GM21786 (cell line): ENCODE results near the gene KAT8.
"Not testable (repeated sequence)": the region's sequence is repeated elsewhere in the genome, so short reads cannot be mapped to it uniquely, and the experiment has no call there.

ENCODE experiments used
- ATAC-seq: cut with Tn5 transposase; IDR thresholded peaks from one replicate; pipeline ENCODE4 v1.9.1; 2021; ENCODE audit not compliant: unreplicated experiment

Gene KAT8

DNA sequence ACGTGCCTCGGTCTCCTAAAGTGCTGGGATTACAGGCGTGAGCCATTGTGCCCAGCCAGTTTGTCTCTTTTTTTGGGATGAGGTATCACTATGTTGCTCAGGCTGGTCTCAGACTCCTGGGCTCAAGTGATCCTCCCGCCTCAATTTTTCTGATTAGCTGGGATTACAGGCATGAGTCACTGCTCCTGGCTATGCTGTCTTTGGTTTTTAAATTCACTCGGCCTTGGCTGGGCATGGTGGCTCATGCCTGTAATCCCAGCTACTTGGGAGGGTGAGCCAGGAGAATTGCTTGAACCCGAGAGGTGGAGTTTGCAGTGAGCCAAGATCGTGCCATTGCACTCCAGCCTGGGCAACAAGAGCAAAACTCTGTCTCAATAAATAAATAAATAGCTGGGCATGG, 27.0 kb downstream of the KAT8 start:
- ATAC-seq, result not testable (repeated sequence)

DNA sequence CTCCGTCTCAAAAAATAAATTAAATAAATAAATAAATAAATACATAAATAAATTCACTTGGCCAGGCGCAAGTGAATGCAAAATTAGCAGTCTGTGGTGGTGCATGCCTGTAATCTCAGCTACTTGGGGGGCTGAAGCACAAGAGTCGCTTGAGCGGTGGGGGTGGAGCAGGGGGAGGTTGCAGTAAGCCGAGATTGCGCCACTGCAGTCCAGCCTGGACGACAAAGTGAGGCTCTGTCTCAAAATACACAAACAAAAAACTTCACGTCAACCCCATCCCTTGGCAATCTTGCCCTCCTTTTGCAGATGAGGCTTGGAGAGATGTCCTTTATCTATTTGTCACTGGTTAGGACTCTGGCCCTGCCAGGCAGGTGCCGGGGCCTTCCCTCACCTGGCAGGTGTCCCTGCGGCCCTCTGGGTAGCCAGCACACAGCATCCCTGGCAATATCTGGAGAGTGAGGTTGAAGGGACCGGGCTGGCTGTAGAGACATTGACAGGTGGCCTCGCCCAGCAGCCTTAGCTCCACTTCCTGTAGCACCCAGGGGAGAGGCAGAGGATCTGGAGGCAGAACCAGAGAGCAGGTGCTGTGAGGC, 28.0 kb downstream of the KAT8 start:
- ATAC-seq, result no peak

DNA sequence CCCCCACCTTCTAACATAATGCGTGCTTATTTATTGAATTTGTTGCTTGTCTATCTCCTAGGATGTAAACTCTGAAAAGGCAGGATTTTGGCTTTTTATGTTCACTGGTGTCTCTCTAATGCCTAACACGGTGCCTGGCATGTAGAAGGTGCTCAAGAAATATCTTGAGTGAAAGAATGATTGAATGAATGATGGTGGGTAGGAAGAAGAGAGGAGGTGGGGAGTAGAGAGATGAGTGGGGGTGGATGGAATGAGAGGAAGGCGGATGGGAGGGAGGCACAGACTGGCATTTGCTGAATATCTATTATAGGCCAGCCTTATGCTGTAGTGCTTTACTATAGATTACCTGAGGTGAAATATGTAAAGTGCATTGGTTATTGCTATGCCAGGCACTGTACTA, 30.1 kb downstream of the KAT8 start:
- no peak for ATAC-seq

DNA sequence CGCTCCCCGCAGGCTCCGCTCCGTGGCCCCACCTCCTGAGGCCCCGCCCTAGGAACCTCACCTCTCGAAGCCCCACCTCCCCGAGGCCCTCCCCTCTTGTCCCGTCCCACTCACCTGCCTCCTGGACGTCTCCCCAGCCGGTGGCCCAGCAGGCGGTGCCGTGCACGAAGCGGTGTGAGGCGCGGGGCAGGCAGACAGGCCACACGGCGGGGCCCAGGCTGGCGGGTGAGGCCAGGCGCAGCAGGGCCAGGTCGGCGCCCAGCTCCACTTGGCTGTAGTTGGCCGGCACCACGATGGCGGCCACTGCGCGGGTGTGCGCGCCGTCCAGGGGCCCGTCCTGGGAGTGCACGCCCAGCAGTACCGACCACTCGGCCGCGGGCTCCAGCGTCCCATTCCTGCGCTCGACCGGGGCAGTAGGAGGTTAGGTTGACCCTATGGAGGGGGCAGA, 30.8 kb downstream of the KAT8 start:
- ATAC-seq, result no peak

DNA sequence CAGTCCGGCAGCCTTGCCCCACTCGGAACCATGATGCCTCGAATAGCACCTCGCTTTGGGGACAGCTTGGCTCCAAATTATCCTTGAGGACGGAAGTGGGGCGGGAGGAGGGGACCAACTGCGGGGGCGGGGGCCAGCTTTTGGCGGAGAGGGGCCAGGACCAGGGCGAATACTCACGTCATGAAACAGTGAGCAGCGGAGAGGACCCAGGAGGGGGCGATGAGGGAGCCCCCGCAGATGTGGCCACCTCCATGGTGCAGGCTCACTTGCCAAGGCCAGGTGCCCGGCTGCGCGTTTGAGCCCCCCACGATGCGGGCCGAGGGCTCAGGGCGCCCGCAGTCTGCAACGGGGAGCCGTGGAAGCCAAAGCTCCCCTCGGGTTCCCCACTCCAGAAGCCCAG, 31.4 kb downstream of the KAT8 start:
- no peak for ATAC-seq

DNA sequence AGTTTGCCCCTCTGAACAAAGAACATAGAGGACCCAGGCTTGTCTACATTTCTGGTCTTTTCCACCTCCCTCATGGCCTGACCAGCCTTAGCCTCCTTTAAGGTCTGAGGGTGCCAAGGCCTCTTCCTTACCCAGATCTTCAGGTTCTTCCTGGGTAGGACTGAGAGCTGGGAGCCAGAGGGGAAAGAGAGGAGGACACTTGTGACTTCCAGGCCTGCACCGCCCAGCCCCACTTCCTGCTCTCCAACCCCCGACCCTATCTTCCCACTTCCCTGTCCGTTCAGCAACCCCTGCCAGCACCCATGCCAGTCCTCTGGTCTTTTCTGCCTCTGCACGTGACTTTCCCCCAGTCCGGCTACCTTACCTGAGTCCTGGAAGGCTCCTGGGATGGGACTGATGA, 31.9 kb downstream of the KAT8 start:
- no peak for ATAC-seq

DNA sequence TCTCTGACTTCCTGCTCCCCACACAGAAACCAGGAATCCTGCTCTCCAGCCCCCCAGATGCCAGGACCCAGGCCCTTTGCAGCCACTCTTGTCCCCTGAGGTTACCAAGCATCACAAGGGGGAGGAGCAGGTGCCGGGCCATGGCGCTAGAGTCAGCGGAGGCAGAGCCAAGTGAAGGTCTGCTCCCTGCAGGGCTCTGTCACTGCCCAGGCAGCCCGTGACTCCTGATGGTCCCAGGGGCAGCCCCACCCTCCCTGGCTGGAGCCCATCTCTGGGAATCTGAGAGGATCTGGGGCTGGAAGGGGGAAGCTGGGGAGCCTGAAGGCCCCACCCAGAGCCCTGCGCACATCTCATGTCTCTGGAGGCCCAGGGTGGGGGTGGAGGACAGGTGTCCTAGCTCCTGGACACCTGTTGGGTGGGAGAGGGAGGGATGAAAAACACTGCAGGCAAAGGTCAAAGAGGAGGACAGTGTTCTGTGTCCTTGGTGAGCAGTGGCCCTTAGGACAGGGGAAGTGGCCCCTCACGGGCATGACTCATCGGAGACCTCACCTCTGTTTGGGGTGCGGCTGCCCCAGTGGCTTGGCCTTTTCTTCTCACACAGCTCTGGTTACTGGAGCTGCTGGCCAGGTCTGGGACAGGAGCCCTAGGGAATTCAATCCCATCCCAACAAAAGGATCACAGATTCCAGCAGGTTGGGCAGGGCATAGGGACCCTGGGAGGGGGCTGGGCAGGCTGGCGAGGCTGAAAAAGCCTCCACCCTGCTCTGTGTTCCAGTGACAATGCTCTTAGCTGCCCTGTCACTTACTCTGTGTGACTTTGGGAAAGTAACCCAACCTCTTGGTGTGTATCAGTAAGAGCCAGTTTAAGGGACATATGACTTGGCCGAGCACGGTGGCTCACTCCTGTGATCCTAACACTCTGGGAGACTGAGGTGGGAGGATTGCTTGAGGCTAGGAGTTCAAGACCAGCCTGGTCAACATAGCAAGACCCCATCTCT, 32.7 kb downstream of the KAT8 start, which contains the start of gene PRSS36:
TSS of gene PRSS36 (minus strand) at position 173 of the 997 bp plus-strand sequence. CDS start at position 142, 31 bp downstream.
- no peak for ATAC-seq

DNA sequence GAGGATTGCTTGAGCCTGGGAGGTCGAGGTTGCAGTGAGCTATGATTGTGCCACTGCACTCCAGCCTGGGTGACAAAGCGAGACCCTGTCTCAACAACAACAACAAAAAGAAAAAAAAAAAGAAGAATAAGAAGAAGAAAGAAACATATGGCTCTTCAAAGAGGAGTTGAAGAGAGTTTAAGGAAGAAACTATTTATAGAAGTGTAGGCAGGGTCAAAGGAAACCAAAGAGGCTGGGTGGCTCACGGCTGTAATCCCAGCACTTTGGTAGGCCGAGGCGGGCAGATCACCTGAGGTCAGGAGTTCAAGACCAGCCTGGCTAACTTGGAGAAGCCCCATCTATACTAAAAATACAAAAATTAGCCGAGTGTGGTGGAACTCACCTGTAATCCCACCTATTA, 33.5 kb downstream of the KAT8 start:
- not testable (repeated sequence) for ATAC-seq

DNA sequence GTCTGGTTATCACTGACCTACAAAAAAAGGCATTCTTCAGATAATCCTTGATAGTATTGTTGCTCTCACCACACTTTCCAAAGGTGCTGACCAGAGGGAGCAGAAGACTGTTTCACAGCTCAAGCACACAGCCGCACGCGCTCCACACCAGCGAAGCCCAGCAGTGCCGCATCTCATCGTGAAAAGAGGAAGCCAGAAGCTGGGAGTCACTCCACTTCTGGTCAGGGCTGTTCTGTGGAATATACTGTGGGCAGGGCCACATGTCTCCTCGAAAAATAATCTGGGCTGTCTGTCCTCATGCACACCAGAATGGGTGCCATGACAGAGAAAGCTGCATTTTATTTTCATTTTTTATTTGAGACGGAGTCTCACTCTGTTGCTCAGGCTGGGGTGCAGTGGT, 39.7 kb downstream of the KAT8 start:
- no peak for ATAC-seq

DNA sequence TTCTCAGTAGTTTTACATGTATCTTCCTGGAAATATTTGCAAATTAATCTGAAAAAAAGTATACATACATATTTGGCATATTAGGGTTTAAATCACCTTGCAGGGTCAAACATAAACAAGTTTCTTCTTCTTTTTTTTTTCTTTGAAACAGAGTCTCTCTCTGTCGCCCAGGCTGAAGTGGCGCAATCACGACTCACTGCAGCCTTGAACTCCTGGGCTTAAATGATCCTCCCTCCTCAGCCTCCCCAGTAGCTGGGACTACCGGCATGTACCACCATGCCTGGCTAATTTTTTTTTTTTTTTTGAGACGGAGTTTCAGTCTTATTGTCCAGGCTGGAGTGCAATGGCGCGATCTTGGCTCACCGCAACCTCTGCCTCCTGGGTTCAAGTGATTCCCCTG, 49.9 kb downstream of the KAT8 start:
- ATAC-seq, result no peak

DNA sequence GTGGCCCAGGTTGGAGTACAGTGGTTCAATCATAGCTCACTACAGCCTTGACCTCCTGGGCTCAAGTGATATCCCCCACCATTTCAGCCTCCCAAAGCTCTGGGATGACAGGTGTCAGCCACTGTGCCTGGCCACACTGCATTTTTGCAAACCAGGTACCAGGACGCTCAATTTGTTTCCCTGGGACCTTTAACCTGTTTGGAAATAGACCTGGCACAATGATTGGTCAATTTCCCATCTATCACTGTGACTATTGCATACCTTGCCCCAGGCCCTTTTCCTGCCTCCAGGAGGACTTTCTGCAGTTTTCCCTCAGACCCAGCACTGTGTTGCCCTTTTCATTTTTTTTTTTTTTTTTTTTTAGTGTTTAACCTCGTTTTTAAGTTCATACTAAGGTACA, 51.4 kb downstream of the KAT8 start:
- no peak for ATAC-seq

DNA sequence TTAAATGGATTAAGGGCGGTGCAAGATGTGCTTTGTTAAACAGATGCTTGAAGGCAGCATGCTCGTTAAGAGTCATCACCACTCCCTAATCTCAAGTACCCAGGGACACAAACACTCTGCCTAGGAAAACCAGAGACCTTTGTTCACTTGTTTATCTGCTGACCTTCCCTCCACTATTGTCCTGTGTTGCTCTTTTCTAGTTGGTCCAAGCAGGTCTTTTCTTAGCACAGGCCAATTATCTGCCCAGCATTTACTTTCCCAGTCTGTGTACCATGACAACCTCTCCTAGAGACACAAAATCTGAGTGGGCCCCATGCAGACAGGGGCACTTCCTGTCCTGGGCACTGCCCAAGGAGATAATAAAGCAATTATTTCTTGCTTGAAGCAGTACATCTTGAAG, 52.6 kb downstream of the KAT8 start:
- not testable (repeated sequence) for ATAC-seq

DNA sequence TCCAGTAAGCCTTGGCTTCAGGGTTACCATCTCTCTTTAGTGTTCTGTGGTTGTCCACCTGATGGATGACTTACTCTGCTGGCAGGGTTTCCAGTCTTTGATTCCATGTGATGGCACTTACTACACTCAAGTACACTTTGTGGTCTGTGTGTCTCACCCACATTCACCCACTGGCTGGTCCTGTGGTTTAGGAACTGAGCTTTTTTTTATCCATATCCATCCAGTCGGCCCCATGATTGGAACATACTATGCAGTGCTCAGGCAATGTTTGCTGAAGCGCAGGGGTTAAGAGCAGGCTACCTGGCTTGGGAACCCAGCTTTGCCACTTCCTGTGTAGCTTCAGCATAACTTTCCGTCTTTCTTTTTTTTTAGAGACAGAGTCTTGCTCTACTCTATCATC, 59.7 kb downstream of the KAT8 start:
- ATAC-seq, result no peak

DNA sequence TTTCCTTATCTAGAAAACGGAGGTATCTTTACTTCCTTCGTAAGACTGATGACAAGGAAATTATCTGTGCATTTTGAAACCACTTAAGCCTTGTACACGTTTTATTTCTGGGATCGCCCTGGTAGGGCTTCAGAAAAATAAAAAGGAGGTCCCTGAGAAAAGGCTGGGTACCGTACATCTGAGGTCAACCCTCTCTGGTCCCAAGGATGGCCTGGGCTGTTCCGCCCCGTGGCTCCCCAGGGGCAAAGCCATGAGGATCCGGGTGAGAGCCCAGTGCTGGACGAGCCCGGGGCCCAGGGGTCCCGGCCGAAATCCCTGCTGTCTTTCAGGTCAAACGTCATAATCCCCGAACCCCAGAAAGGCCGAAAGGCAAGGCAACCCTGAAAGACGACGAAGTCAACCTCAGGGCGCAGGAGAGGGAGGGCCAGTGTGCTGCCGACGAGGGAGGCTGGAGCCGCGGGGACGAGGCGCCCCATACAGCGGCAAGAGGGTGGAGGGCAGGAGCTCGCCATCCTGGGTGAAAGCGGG, 61.8 kb downstream of the KAT8 start:
- ATAC-seq, result peak; percentile 3

DNA sequence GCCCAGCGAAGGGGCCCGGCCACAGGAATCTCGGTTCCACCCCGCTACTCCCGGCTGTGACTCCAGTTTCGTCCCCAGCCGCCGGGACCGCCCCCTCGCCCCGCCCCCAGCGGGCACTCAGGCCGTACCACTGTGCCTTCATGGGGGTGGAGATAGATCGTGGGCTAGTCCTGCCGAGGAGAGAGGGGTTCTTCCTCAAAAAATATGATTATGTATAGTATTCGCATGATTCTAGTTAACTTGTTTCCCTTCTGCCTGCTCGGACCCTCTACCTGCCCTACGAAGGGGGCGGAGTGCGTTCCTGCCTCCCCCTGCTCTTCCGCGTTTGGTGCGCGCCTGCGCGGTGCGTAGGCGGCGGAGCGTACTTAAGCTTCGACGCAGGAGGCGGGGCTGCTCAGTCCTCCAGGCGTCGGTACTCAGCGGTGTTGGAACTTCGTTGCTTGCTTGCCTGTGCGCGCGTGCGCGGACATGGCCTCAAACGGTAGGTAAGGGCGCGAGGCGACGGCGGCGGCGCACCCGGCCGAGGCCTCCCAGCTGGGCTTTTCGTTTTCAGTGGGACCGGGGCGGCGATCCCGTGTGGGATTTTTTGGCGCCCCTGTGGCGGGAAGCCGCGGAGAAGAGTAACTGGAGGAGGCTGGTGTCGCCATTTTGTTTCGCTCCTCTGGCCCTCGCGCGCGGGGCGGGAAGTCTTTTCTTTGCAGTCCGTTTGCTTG, 62.4 kb downstream of the KAT8 start, which contains the start of gene FUS:
TSS of gene FUS (plus strand) at position 393 of the 713 bp plus-strand sequence. CDS start at position 469, 76 bp downstream.
- ATAC-seq, result peak; percentile 41
